Ascending aorta (tissue), 2 donors: Measurements from ENCODE around the gene THYN1. TPM values are rescaled to one million over a fixed set of nuclear protein-coding genes. Genes with fewer than 3 reads are reported as not detected.
"Not testable (repeated sequence)": the region's sequence is repeated elsewhere in the genome, so short reads cannot be mapped to it uniquely, and the experiment has no call there.

Experiments used
- DNase-seq, 2 donors: peaks; one replicate each; pipeline ENCODE4 v3.0.0-alpha.2; 2019; ENCODE audit warnings: low spot score in 2 of 2
- H3K27ac ChIP-seq, 2 donors: fragments of 200-600 bp; sonication (generic); one replicate each; pipeline ENCODE4 v1.5.1; 2016 to 2017; ENCODE audit warnings: mild to moderate bottlenecking in 1 of 2
- H3K27me3 ChIP-seq: fragments of 200-600 bp; sonication (generic); one replicate; pipeline ENCODE4 v1.5.1; 2017
- H3K36me3 ChIP-seq, 2 donors: fragments of 200-600 bp; sonication (generic); one replicate each; pipeline ENCODE4 v1.5.1; 2016
- H3K4me1 ChIP-seq, 2 donors: fragments of 200-600 bp; sonication (generic); one replicate each; pipeline ENCODE4 v1.5.1; 2016 to 2017; ENCODE audit warnings: mild to moderate bottlenecking in 1 of 2
- H3K4me3 ChIP-seq, 2 donors: fragments of 200-600 bp; sonication (generic); one replicate each; pipeline ENCODE4 v1.5.1; 2016 to 2017; ENCODE audit warnings: mild to moderate bottlenecking in 1 of 2
- H3K9me3 ChIP-seq, 2 donors: fragments of 200-600 bp; sonication (generic); one replicate each; pipeline ENCODE4 v1.5.1; 2016
- CTCF ChIP-seq, 3 experiments: fragments of 200-600 bp in 2 of 3; fragments of 450-650 bp in 1 of 3; sonication (generic) in 2 of 3; IDR thresholded peaks; one replicate each; pipeline ENCODE4 v1.5.1; 2016 to 2019; ENCODE audit warnings: antibody characterized with exemption in 3 of 3, mild to moderate bottlenecking in 1 of 3, moderate library complexity in 1 of 3
- intact Hi-C: fragments of 100-400 bp; cut with DNase I; formaldehyde crosslinking; loops from one replicate; pipeline ENCODE4 v1.15.1; 2023
- total RNA-seq: library from RNA; depleted of rRNA; stranded (reverse); fragments of >200 nt; gene quantifications from one replicate; pipeline ENCODE4 v1.1.0, GENCODE V29; 2016

The THYN1 gene
- total RNA-seq, 1 donor from 2014 or later = 19.8 TPM

GRCh38 chr11:134290646-134291045, 37.5 kb upstream of the THYN1 start:
- TF ChIP-seq CTCF (IDR thresholded peaks at IDR 0.05) = no peak
- intact Hi-C loops = no loop called here
- H3K4me1 ChIP-seq = no peaks in the 10 kb centered on the region
- H3K9me3 ChIP-seq = no peaks in the 10 kb centered on the region
- H3K27me3 ChIP-seq = no peaks in the 10 kb centered on the region
- no peaks in the 10 kb centered on the region for H3K36me3 ChIP-seq
- H3K4me3 ChIP-seq = no peak overlapping the region
- no peak overlapping the region for H3K27ac ChIP-seq
- DNase-seq = peak in 1 of 2 donors; percentile 34

- H3K27ac ChIP-seq = no peak overlapping the region
- DNase-seq = peak in 1 of 2 donors; percentile 34
- no peak overlapping the region for H3K4me3 ChIP-seq
- H3K4me1 ChIP-seq = no peaks in the 10 kb centered on the region
- no peaks in the 10 kb centered on the region for H3K9me3 ChIP-seq
- intact Hi-C loops = no loop called here
- no peaks in the 10 kb centered on the region for H3K36me3 ChIP-seq
- no peaks in the 10 kb centered on the region for H3K27me3 ChIP-seq
- TF ChIP-seq CTCF (IDR thresholded peaks at IDR 0.05) = no peak
Observed at GRCh38 chr11:134289789-134290188, 36.6 kb upstream of the THYN1 start.

GRCh38 chr11:134289167-134289566, 36.0 kb upstream of the THYN1 start:
- Histone ChIP-seq H3K27me3 (no peaks in the 10 kb centered on the region), H3K36me3 (no peaks in the 10 kb centered on the region), H3K4me1 (no peaks in the 10 kb centered on the region), H3K27ac (no peak overlapping the region), H3K4me3 (no peak overlapping the region), H3K9me3 (no peaks in the 10 kb centered on the region)
- no peak for DNase-seq
- intact Hi-C loops = no loop called here
- TF ChIP-seq CTCF (IDR thresholded peaks at IDR 0.05) = no peak

- Histone ChIP-seq H3K4me3 (no peak overlapping the region), H3K27ac (no peak overlapping the region), H3K9me3 (no peaks in the 10 kb centered on the region), H3K27me3 (no peaks in the 10 kb centered on the region), H3K4me1 (no peaks in the 10 kb centered on the region), H3K36me3 (no peaks in the 10 kb centered on the region)
- TF ChIP-seq CTCF (IDR thresholded peaks at IDR 0.05) = no peak
- intact Hi-C loops = no loop called here
- peak in 1 of 2 donors; percentile 22 for DNase-seq
Observed at GRCh38 chr11:134288486-134288885, 35.3 kb upstream of the THYN1 start.

- DNase-seq = peak in 1 of 2 donors; percentile 42
- H3K36me3 ChIP-seq = no peaks in the 10 kb centered on the region
- TF ChIP-seq CTCF (IDR thresholded peaks at IDR 0.05) = no peak
- no peak overlapping the region for H3K27ac ChIP-seq
- intact Hi-C loops = no loop called here
- no peaks in the 10 kb centered on the region for H3K27me3 ChIP-seq
- no peaks in the 10 kb centered on the region for H3K9me3 ChIP-seq
- H3K4me3 ChIP-seq = no peak overlapping the region
- H3K4me1 ChIP-seq = no peaks in the 10 kb centered on the region
Observed at GRCh38 chr11:134287561-134287960, 34.4 kb upstream of the THYN1 start.

GRCh38 chr11:134284349-134284748, 31.2 kb upstream of the THYN1 start:
- DNase-seq, intact Hi-C loops: not testable (repeated sequence)

More at GRCh38 chr11:134284349-134284748, 31.2 kb upstream of the THYN1 start:
- not testable (repeated sequence) for H3K27me3 ChIP-seq, H3K9me3 ChIP-seq, H3K4me1 ChIP-seq, H3K36me3 ChIP-seq, H3K27ac ChIP-seq, H3K4me3 ChIP-seq
